ENCODE measurements around the gene CCDC15.

CCDC15 gene

GRCh38 chr11:124970925-124971324, 16.9 kb downstream of the CCDC15 start:
- H3K27ac ChIP-seq (ENCODE audit: low read length): no peak overlapping the region
- no peaks in the 10 kb centered on the region for H3K36me3 ChIP-seq (ENCODE audit: control insufficient read depth in 2 of 2, insufficient read depth in 2 of 2, low read length in 2 of 2)
- H3K9me3 ChIP-seq (ENCODE audit: control insufficient read depth in 2 of 2, low read length in 2 of 2): no peaks in the 10 kb centered on the region
- no peak overlapping the region for H3K9ac ChIP-seq (ENCODE audit: low read length in 2 of 2)
- H3K4me1 ChIP-seq (ENCODE audit: control insufficient read depth, insufficient read depth, low read length): no peaks in the 10 kb centered on the region
- H3K27me3 ChIP-seq (ENCODE audit: control insufficient read depth in 1 of 2, insufficient read depth in 2 of 2, low read length in 2 of 2): no peaks in the 10 kb centered on the region
- no peak overlapping the region for H3K4me3 ChIP-seq (ENCODE audit: low read length in 2 of 2)

- Histone ChIP-seq H3K9me3 (ENCODE audit: control insufficient read depth in 2 of 2, low read length in 2 of 2) (no peaks in the 10 kb centered on the region), H3K9ac (ENCODE audit: low read length in 2 of 2) (no peak overlapping the region), H3K4me1 (ENCODE audit: control insufficient read depth, insufficient read depth, low read length) (no peaks in the 10 kb centered on the region), H3K4me3 (ENCODE audit: low read length in 2 of 2) (no peak overlapping the region), H3K27ac (ENCODE audit: low read length) (no peak overlapping the region), H3K36me3 (ENCODE audit: control insufficient read depth in 2 of 2, insufficient read depth in 2 of 2, low read length in 2 of 2) (no peaks in the 10 kb centered on the region), H3K27me3 (ENCODE audit: control insufficient read depth in 1 of 2, insufficient read depth in 2 of 2, low read length in 2 of 2) (no peaks in the 10 kb centered on the region)
Observed at GRCh38 chr11:124971810-124972209, 17.8 kb downstream of the CCDC15 start.

GRCh38 chr11:124976531-124976930, 22.5 kb downstream of the CCDC15 start:
- no peak overlapping the region for H3K4me3 ChIP-seq (ENCODE audit: low read length in 2 of 2)
- H3K9ac ChIP-seq (ENCODE audit: low read length in 2 of 2): no peak overlapping the region
- H3K36me3 ChIP-seq (ENCODE audit: control insufficient read depth in 2 of 2, insufficient read depth in 2 of 2, low read length in 2 of 2): no peaks in the 10 kb centered on the region
- H3K27me3 ChIP-seq (ENCODE audit: control insufficient read depth in 1 of 2, insufficient read depth in 2 of 2, low read length in 2 of 2): no peaks in the 10 kb centered on the region
- no peak overlapping the region for H3K27ac ChIP-seq (ENCODE audit: low read length)
- H3K9me3 ChIP-seq (ENCODE audit: control insufficient read depth in 2 of 2, low read length in 2 of 2): no peaks in the 10 kb centered on the region
- no peaks in the 10 kb centered on the region for H3K4me1 ChIP-seq (ENCODE audit: control insufficient read depth, insufficient read depth, low read length)

GRCh38 chr11:124977006-124977405, 23.0 kb downstream of the CCDC15 start:
- H3K4me3 ChIP-seq (ENCODE audit: low read length in 2 of 2): no peak overlapping the region

GRCh38 chr11:124978316-124978715, 24.3 kb downstream of the CCDC15 start:
- no peaks in the 10 kb centered on the region for H3K27me3 ChIP-seq (ENCODE audit: control insufficient read depth in 1 of 2, insufficient read depth in 2 of 2, low read length in 2 of 2)
- no peak overlapping the region for H3K4me3 ChIP-seq (ENCODE audit: low read length in 2 of 2)
- H3K4me1 ChIP-seq (ENCODE audit: control insufficient read depth, insufficient read depth, low read length): no peaks in the 10 kb centered on the region
- H3K9me3 ChIP-seq (ENCODE audit: control insufficient read depth in 2 of 2, low read length in 2 of 2): no peaks in the 10 kb centered on the region
- no peak overlapping the region for H3K27ac ChIP-seq (ENCODE audit: low read length)
- H3K36me3 ChIP-seq (ENCODE audit: control insufficient read depth in 2 of 2, insufficient read depth in 2 of 2, low read length in 2 of 2): no peaks in the 10 kb centered on the region
- H3K9ac ChIP-seq (ENCODE audit: low read length in 2 of 2): no peak overlapping the region

More at GRCh38 chr11:124977006-124977405, 23.0 kb downstream of the CCDC15 start:
- no peaks in the 10 kb centered on the region for H3K36me3 ChIP-seq (ENCODE audit: control insufficient read depth in 2 of 2, insufficient read depth in 2 of 2, low read length in 2 of 2)
- no peaks in the 10 kb centered on the region for H3K4me1 ChIP-seq (ENCODE audit: control insufficient read depth, insufficient read depth, low read length)
- no peaks in the 10 kb centered on the region for H3K27me3 ChIP-seq (ENCODE audit: control insufficient read depth in 1 of 2, insufficient read depth in 2 of 2, low read length in 2 of 2)
- no peak overlapping the region for H3K27ac ChIP-seq (ENCODE audit: low read length)
- H3K9ac ChIP-seq (ENCODE audit: low read length in 2 of 2): no peak overlapping the region
- no peaks in the 10 kb centered on the region for H3K9me3 ChIP-seq (ENCODE audit: control insufficient read depth in 2 of 2, low read length in 2 of 2)

- Histone ChIP-seq H3K4me3 (ENCODE audit: low read length in 2 of 2) (no peak overlapping the region), H3K9me3 (ENCODE audit: control insufficient read depth in 2 of 2, low read length in 2 of 2) (no peaks in the 10 kb centered on the region), H3K27ac (ENCODE audit: low read length) (no peak overlapping the region), H3K36me3 (ENCODE audit: control insufficient read depth in 2 of 2, insufficient read depth in 2 of 2, low read length in 2 of 2) (no peaks in the 10 kb centered on the region), H3K4me1 (ENCODE audit: control insufficient read depth, insufficient read depth, low read length) (no peaks in the 10 kb centered on the region), H3K9ac (ENCODE audit: low read length in 2 of 2) (no peak overlapping the region), H3K27me3 (ENCODE audit: control insufficient read depth in 1 of 2, insufficient read depth in 2 of 2, low read length in 2 of 2) (no peaks in the 10 kb centered on the region)
Observed at GRCh38 chr11:124982043-124982442, 28.0 kb downstream of the CCDC15 start.

GRCh38 chr11:124983674-124984511, 29.9 kb downstream of the CCDC15 start:
- H3K9me3 ChIP-seq (ENCODE audit: control insufficient read depth in 2 of 2, low read length in 2 of 2): no peaks in the 10 kb centered on the region
- no peaks in the 10 kb centered on the region for H3K36me3 ChIP-seq (ENCODE audit: control insufficient read depth in 2 of 2, insufficient read depth in 2 of 2, low read length in 2 of 2)
- no peaks in the 10 kb centered on the region for H3K27me3 ChIP-seq (ENCODE audit: control insufficient read depth in 1 of 2, insufficient read depth in 2 of 2, low read length in 2 of 2)
- no peaks in the 10 kb centered on the region for H3K4me1 ChIP-seq (ENCODE audit: control insufficient read depth, insufficient read depth, low read length)
- H3K27ac ChIP-seq (ENCODE audit: low read length): no peak overlapping the region
- no peak overlapping the region for H3K9ac ChIP-seq (ENCODE audit: low read length in 2 of 2)
- H3K4me3 ChIP-seq (ENCODE audit: low read length in 2 of 2): no peak overlapping the region

- no peaks in the 10 kb centered on the region for H3K4me1 ChIP-seq (ENCODE audit: control insufficient read depth, insufficient read depth, low read length)
- no peak overlapping the region for H3K27ac ChIP-seq (ENCODE audit: low read length)
- H3K9ac ChIP-seq (ENCODE audit: low read length in 2 of 2): no peak overlapping the region
- no peaks in the 10 kb centered on the region for H3K27me3 ChIP-seq (ENCODE audit: control insufficient read depth in 1 of 2, insufficient read depth in 2 of 2, low read length in 2 of 2)
- H3K9me3 ChIP-seq (ENCODE audit: control insufficient read depth in 2 of 2, low read length in 2 of 2): no peaks in the 10 kb centered on the region
- H3K36me3 ChIP-seq (ENCODE audit: control insufficient read depth in 2 of 2, insufficient read depth in 2 of 2, low read length in 2 of 2): no peaks in the 10 kb centered on the region
- no peak overlapping the region for H3K4me3 ChIP-seq (ENCODE audit: low read length in 2 of 2)
Observed at GRCh38 chr11:124984512-124984854, 30.5 kb downstream of the CCDC15 start.

- Histone ChIP-seq H3K27me3 (ENCODE audit: control insufficient read depth in 1 of 2, insufficient read depth in 2 of 2, low read length in 2 of 2) (no peaks in the 10 kb centered on the region), H3K4me3 (ENCODE audit: low read length in 2 of 2) (no peak overlapping the region), H3K36me3 (ENCODE audit: control insufficient read depth in 2 of 2, insufficient read depth in 2 of 2, low read length in 2 of 2) (no peaks in the 10 kb centered on the region), H3K27ac (ENCODE audit: low read length) (no peak overlapping the region), H3K4me1 (ENCODE audit: control insufficient read depth, insufficient read depth, low read length) (no peaks in the 10 kb centered on the region), H3K9ac (ENCODE audit: low read length in 2 of 2) (no peak overlapping the region), H3K9me3 (ENCODE audit: control insufficient read depth in 2 of 2, low read length in 2 of 2) (no peaks in the 10 kb centered on the region)
Observed at GRCh38 chr11:124987096-124987495, 33.1 kb downstream of the CCDC15 start.

GRCh38 chr11:124988063-124988462, 34.1 kb downstream of the CCDC15 start:
- Histone ChIP-seq H3K4me1 (ENCODE audit: control insufficient read depth, insufficient read depth, low read length) (no peaks in the 10 kb centered on the region), H3K27me3 (ENCODE audit: control insufficient read depth in 1 of 2, insufficient read depth in 2 of 2, low read length in 2 of 2) (no peaks in the 10 kb centered on the region), H3K9me3 (ENCODE audit: control insufficient read depth in 2 of 2, low read length in 2 of 2) (no peaks in the 10 kb centered on the region), H3K4me3 (ENCODE audit: low read length in 2 of 2) (no peak overlapping the region), H3K9ac (ENCODE audit: low read length in 2 of 2) (no peak overlapping the region), H3K27ac (ENCODE audit: low read length) (no peak overlapping the region), H3K36me3 (ENCODE audit: control insufficient read depth in 2 of 2, insufficient read depth in 2 of 2, low read length in 2 of 2) (no peaks in the 10 kb centered on the region)

- H3K4me3 ChIP-seq (ENCODE audit: low read length in 2 of 2): no peak overlapping the region
- no peaks in the 10 kb centered on the region for H3K27me3 ChIP-seq (ENCODE audit: control insufficient read depth in 1 of 2, insufficient read depth in 2 of 2, low read length in 2 of 2)
- H3K9ac ChIP-seq (ENCODE audit: low read length in 2 of 2): no peak overlapping the region
- H3K9me3 ChIP-seq (ENCODE audit: control insufficient read depth in 2 of 2, low read length in 2 of 2): no peaks in the 10 kb centered on the region
- no peak overlapping the region for H3K27ac ChIP-seq (ENCODE audit: low read length)
- H3K36me3 ChIP-seq (ENCODE audit: control insufficient read depth in 2 of 2, insufficient read depth in 2 of 2, low read length in 2 of 2): peaks cover 0 to 4% of the 10 kb centered on the region in 2 donors
- H3K4me1 ChIP-seq (ENCODE audit: control insufficient read depth, insufficient read depth, low read length): no peaks in the 10 kb centered on the region
Observed at GRCh38 chr11:125001079-125001778, 47.2 kb downstream of the CCDC15 start.

Data from stomach smooth muscle (tissue), 2 donors.